ENCODE data around the gene TNFSF12. TPM values are rescaled to one million over a fixed set of nuclear protein-coding genes. Genes with fewer than 3 reads are reported as not detected.

Gene TNFSF12
- total RNA-seq, 1 experiment from 2014 or later: not detected

GRCh38 chr17:7574176-7574953, 25.5 kb downstream of the TNFSF12 start:
- no peaks in the 10 kb centered on the region for H3K9me3 ChIP-seq
- peak overlapping the region; percentile 92 for H3K4me3 Mint-ChIP-seq (ENCODE audit: unreplicated experiment)
- DNase-seq: no peak
- intact Hi-C loops (cut with micrococcal nuclease; ENCODE audit: unreplicated experiment): loop anchor here (5.0 kb wide), 1 partner anchor 92 kb away; the partner anchor contains the start of genes POLR2A and SLC35G6
- H3K36me3 ChIP-seq (ENCODE audit: control insufficient read depth, insufficient read depth, low read length): no peaks in the 10 kb centered on the region; the same call in 1 of the 2 replicates
- H3K9me3 Mint-ChIP-seq (ENCODE audit: unreplicated experiment): no peaks in the 10 kb centered on the region
- peak overlapping the region; percentile 99 for H3K27ac Mint-ChIP-seq (ENCODE audit: unreplicated experiment)
- peaks cover 15% of the 10 kb centered on the region for H3K4me1 ChIP-seq
- POLR2A ChIA-PET: interaction anchor here (0.6 to 1.7 kb wide), 3 partner anchors 10 to 375 kb away, joined by 8 to 13 read pairs (median 13); partner anchors contain the start of genes MPDU1 and TMEM256
- H3K27me3 ChIP-seq (replicated peaks; ENCODE audit: control insufficient read depth, insufficient read depth, low read length): no peaks in the 10 kb centered on the region
- peak overlapping the region; percentile 98 for H3K4me3 ChIP-seq (ENCODE audit: low read depth, low read length)
- CTCF ChIA-PET: no interaction called here
- BruUV-seq (replicated peaks): TSS peak; percentile 12
- no peak for TF ChIP-seq CTCF (IDR thresholded peaks at IDR 0.05; ENCODE audit: insufficient read depth in 1 of 2, low read depth in 1 of 2, low read length in 1 of 2, severe bottlenecking in 1 of 2, unreplicated experiment in 1 of 2)
- H3K4me1 Mint-ChIP-seq (ENCODE audit: low read depth, unreplicated experiment): peaks cover 6% of the 10 kb centered on the region
- H3K36me3 Mint-ChIP-seq (ENCODE audit: insufficient read depth, unreplicated experiment): peaks cover 71% of the 10 kb centered on the region
- no peaks in the 10 kb centered on the region for H3K27me3 Mint-ChIP-seq (ENCODE audit: insufficient read depth, unreplicated experiment)

- Histone ChIP-seq H3K4me1 (peaks cover 15% of the 10 kb centered on the region), H3K27me3 (replicated peaks; ENCODE audit: control insufficient read depth, insufficient read depth, low read length) (no peaks in the 10 kb centered on the region), H3K4me3 (ENCODE audit: low read depth, low read length) (no peak overlapping the region), H3K9me3 (no peaks in the 10 kb centered on the region), H3K36me3 (ENCODE audit: control insufficient read depth, insufficient read depth, low read length) (no peaks in the 10 kb centered on the region; the same call in 1 of the 2 replicates)
- Mint-ChIP-seq H3K4me1 (ENCODE audit: low read depth, unreplicated experiment) (peaks cover 14% of the 10 kb centered on the region), H3K27me3 (ENCODE audit: insufficient read depth, unreplicated experiment) (no peaks in the 10 kb centered on the region), H3K9me3 (ENCODE audit: unreplicated experiment) (no peaks in the 10 kb centered on the region), H3K4me3 (ENCODE audit: unreplicated experiment) (peak overlapping the region; percentile 92), H3K36me3 (ENCODE audit: insufficient read depth, unreplicated experiment) (peaks cover 82% of the 10 kb centered on the region), H3K27ac (ENCODE audit: unreplicated experiment) (no peak overlapping the region)
- no peak for TF ChIP-seq CTCF (IDR thresholded peaks at IDR 0.05; ENCODE audit: insufficient read depth in 1 of 2, low read depth in 1 of 2, low read length in 1 of 2, severe bottlenecking in 1 of 2, unreplicated experiment in 1 of 2)
- ChIA-PET POLR2A (no interaction called here), CTCF (no interaction called here)
- intact Hi-C loops (cut with micrococcal nuclease; ENCODE audit: unreplicated experiment): no loop called here
- no peak for DNase-seq
- BruUV-seq (replicated peaks): no TSS peak
Measured at GRCh38 chr17:7575481-7575883, 26.6 kb downstream of the TNFSF12 start.

- POLR2A ChIA-PET: no interaction called here
- no peak for DNase-seq
- peaks cover 87% of the 10 kb centered on the region for H3K36me3 Mint-ChIP-seq (ENCODE audit: insufficient read depth, unreplicated experiment)
- no peaks in the 10 kb centered on the region for H3K27me3 Mint-ChIP-seq (ENCODE audit: insufficient read depth, unreplicated experiment)
- H3K9me3 ChIP-seq: no peaks in the 10 kb centered on the region
- H3K4me1 ChIP-seq: peaks cover 15% of the 10 kb centered on the region
- no peaks in the 10 kb centered on the region for H3K9me3 Mint-ChIP-seq (ENCODE audit: unreplicated experiment)
- no peaks in the 10 kb centered on the region; the same call in 1 of the 2 replicates for H3K36me3 ChIP-seq (ENCODE audit: control insufficient read depth, insufficient read depth, low read length)
- intact Hi-C loops (cut with micrococcal nuclease; ENCODE audit: unreplicated experiment): no loop called here
- no peak overlapping the region for H3K27ac Mint-ChIP-seq (ENCODE audit: unreplicated experiment)
- CTCF ChIA-PET: no interaction called here
- no peak for TF ChIP-seq CTCF (IDR thresholded peaks at IDR 0.05; ENCODE audit: insufficient read depth in 1 of 2, low read depth in 1 of 2, low read length in 1 of 2, severe bottlenecking in 1 of 2, unreplicated experiment in 1 of 2)
- peaks cover 17% of the 10 kb centered on the region for H3K4me1 Mint-ChIP-seq (ENCODE audit: low read depth, unreplicated experiment)
- no peak overlapping the region for H3K4me3 ChIP-seq (ENCODE audit: low read depth, low read length)
- no peak overlapping the region for H3K4me3 Mint-ChIP-seq (ENCODE audit: unreplicated experiment)
- no peaks in the 10 kb centered on the region for H3K27me3 ChIP-seq (replicated peaks; ENCODE audit: control insufficient read depth, insufficient read depth, low read length)
- no TSS peak for BruUV-seq (replicated peaks)
Measured at GRCh38 chr17:7575959-7576358, 27.1 kb downstream of the TNFSF12 start.

All from Caco-2 (cell line).